ENCODE data around the gene SGSH.
A peak's percentile ranks its signal among the peaks of the same experiment; 100 is the strongest.
"Not testable (repeated sequence)": the region's sequence is repeated elsewhere in the genome, so short reads cannot be mapped to it uniquely, and the experiment has no call there.

SGSH gene

DNA sequence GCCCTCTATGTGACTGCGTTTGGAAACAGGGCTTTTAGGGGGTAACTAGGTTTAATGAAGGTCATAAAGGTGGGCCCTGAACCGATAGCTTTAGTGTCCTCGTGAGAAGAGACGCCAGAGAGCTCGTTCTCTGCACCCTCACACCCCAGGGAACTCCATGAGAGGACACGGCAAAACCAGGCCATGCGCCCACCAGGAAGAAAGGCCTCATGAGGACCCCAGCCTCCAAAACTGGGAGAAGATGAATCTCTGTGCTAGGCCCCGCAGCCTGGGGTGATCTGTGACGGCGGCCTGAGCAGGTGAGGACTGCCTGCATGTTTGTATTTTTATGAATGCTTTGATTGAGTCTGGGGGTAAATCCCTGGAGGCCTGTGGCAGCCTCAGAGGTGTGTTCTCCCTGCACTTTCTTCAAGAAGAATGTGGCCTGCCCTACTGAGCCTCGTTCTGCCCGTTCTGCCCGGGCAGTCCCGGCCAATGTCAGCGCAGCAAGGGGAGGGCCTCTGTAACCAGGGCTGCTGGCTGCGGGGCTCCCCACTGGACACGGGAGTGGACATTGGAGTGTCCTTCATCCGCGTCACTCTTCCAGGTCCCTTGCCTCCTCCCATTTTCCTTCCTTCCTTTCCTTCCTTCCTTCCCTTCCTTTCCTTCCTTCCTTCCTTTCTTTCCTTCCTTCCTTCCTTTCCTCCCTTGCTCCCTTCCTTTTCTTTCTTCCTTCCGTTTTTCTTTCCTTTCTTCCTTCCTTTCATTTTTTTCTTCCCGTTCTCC lies 33.7 kb upstream of the SGSH start:
- no peak for DNase-seq (ENCODE audit: low read depth in 3 of 3, low spot score in 1 of 3)

DNA sequence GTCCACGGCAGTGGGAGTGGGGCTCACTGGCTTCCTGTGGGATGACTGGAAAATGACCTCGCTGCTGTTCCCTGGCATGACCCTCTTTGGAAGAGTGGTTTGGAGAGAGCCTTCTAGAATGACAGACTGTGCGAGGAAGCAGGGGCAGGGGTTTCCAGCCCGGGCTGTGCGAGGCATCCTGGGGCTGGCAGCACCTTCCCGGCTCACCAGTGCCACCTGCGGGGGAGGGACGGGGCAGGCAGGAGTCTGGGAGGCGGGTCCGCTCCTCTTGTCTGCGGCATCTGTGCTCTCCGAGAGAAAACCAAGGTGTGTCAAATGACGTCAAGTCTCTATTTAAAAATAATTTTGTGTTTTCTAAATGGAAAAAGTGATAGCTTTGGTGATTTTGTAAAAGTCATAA lies 32.7 kb upstream of the SGSH start:
- peak; percentile 73 to 83 (median 74) for DNase-seq (ENCODE audit: low read depth in 3 of 3, low spot score in 1 of 3)

GRCh38 chr17:80251966-80252365 lies 31.8 kb upstream of the SGSH start:
- no peak for DNase-seq (ENCODE audit: low read depth in 3 of 3, low spot score in 1 of 3)

GRCh38 chr17:80248894-80249710 lies 29.0 kb upstream of the SGSH start:
- DNase-seq (ENCODE audit: low read depth in 3 of 3, low spot score in 1 of 3), result no peak

GRCh38 chr17:80248001-80248893 lies 28.1 kb upstream of the SGSH start:
- DNase-seq (ENCODE audit: low read depth in 3 of 3, low spot score in 1 of 3), result no peak

DNA sequence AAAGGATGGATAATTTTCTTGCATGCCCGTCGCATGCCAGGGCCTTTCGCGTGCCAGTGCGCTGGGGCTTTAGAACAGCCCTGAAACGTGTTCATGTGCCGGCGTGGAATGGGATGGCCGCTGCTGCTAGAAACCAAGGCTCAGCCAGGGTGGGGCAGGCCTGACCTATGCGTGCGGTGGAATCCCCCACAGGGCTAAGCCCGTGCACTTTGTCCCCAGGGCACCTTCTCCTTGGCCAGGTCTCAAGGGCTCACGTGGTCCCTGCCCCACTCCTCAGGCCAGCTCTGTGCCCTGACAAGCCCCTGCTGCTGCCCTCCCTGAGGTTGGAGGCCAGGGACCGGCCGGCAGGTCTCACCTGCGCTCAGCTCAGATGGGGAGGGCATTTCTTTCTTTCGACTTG lies 27.4 kb upstream of the SGSH start:
- no peak for DNase-seq (ENCODE audit: low read depth in 3 of 3, low spot score in 1 of 3)

- no peak for DNase-seq (ENCODE audit: low read depth in 3 of 3, low spot score in 1 of 3)
Measured at GRCh38 chr17:80246726-80247125, 26.6 kb upstream of the SGSH start.

DNA sequence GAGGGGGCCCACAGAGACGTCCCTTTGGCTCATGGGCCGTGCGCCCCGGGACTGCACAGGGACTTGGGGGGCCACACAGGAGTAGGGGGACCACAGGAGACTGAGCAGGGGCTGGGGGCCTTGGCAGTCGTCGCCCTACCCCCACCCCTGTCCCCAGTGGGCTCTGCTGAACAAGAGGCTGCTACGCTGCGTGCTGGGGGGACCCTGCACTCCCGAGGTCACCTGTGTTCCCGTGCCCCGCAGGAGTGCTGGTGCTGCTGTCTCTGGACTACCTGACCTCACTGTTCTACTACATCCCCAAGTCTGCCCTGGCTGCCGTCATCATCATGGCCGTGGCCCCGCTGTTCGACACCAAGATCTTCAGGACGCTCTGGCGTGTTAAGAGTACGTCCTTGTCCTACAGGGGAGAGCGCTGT lies 26.1 kb upstream of the SGSH start:
- DNase-seq (ENCODE audit: low read depth in 3 of 3, low spot score in 1 of 3), result no peak

DNA sequence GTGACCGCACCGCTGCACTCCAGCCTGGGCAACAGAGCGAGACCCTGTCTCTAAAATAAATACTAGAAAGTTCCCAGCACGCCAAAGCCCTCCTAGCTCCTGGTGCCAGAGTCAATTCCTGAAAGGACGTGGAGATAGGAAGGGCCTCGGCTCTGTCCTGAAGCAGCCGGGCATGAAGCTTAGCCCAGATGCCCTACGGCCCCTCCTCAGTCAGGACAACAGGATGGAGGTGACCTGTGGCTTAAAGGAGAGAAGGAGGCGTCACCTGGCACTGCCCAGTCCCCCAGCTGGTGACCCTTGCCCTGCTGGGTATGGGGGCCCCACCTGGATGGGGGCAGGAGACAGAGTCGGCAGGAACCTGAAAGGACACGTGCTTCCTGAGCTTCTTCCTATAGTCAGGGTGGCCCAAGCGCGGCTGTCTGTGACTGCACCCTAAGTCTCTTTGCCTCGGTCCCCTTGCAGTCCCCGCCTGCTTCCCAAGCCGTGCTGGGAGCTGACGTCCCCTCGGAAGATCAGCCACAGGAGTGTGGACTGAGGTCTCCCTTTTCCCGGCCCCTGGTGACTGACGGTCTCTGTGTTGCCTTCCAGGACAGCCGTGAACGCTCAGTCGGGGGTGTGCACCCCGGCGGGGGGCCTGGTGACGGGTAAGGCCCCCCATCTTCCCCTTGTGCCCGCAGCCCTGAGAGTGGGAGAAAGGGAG lies 25.6 kb upstream of the SGSH start:
- DNase-seq (ENCODE audit: low read depth in 3 of 3, low spot score in 1 of 3), result no peak

GRCh38 chr17:80244871-80245509 lies 24.9 kb upstream of the SGSH start:
- DNase-seq (ENCODE audit: low read depth in 3 of 3, low spot score in 1 of 3), result no peak

DNA sequence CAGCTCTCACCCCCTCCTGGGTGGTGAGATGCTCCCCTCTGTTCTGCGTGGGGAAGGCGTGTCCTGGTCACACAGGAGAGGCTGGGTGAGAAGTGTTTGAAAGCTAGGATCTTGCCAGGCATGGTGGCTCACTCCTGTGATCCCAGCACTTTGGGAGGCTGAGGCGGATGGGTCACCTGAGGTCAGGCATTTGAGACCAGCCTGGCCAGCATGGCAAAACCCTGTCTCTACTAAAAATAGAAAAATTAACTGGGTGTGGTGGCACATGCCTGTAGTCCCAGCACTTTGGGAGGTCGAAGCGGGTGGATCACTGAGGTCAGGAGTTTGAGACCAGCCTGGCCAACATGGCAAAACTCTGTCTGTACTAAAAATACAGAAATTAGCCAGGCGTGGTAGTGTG lies 24.3 kb upstream of the SGSH start:
- not testable (repeated sequence) for DNase-seq (ENCODE audit: low read depth in 3 of 3, low spot score in 1 of 3)

DNA sequence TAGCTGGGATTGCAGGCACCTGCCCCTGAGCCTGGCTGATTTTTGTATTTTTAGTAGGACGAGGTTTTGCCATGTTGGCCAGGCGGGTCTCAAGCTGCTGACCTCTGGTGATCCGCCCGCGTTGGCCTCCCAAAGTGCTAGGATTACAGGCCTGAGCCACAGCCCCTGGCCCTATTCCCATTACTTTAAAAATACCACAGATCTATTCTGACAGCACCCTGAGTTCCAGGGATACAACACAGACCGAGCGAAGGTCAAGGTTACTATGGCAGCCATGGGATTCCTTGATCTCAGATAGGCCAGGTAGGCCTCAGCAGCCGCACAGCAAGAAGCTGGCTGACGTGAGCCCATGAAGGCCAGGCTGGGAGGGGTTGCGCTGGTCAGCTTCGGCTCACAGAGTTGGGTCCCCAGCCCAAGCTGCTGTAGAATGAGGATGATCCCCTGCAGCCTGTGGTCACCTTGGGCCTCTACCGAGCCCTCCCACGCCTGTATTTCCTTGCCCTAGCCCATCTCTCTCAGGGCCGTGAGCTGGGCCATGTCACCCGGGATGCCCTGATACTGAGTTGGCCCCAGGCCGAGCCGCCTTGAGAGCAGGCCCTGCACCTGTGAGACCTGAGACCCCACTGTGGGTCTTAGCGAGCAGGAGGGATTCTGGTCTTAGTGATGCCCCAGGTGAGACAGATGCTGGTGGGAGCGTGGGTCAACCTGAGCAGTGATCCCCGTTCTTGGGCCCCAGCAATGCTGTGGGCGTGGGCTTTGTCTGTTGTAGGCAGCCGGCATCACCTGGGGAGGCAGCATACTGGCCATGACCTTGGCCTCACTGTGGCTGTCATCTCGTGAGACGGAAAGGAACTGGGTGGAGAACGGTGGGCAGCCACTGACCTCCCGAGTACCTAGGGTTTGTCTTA lies 23.6 kb upstream of the SGSH start:
- no peak for DNase-seq (ENCODE audit: low read depth in 3 of 3, low spot score in 1 of 3)

DNA sequence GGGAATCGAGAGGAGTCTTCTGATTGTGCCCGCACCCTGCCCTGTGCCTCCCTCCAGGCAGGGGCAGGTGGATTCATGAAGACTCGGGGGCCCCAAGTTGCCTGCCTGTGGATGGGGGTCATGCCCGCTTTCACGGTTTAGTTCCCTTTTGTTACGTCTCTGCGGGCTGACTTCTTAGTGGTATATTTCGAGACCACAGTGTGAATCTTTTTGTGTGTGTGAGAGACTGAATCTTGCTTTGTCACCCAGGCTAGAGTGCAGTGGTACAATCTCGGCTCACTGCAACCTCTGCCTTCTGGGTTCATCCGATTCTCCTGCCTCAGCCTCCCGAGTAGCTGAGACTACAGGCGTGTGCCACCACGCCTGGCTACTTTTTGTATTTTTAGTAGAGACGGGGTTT lies 22.4 kb upstream of the SGSH start:
- DNase-seq (ENCODE audit: low read depth in 3 of 3, low spot score in 1 of 3), result no peak

DNA sequence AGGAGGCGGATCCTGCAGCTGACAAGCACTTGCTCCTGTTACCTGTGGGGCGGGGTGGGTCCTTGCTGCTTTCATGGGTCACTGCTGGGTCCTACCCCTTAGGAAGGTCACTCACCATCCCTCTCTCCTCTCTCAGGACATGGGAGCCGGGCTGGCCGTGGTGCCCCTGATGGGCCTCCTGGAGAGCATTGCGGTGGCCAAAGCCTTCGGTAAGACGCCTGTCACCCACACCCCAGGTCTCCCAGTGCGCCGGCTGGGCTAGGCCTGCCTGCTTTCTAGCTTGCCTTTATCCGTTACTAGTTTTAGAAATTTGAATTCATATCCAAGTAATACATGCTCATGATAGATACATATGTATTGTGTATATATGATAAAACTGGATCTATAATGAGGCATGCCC lies 17.3 kb upstream of the SGSH start:
- DNase-seq (ENCODE audit: low read depth in 3 of 3, low spot score in 1 of 3), result no peak

DNA sequence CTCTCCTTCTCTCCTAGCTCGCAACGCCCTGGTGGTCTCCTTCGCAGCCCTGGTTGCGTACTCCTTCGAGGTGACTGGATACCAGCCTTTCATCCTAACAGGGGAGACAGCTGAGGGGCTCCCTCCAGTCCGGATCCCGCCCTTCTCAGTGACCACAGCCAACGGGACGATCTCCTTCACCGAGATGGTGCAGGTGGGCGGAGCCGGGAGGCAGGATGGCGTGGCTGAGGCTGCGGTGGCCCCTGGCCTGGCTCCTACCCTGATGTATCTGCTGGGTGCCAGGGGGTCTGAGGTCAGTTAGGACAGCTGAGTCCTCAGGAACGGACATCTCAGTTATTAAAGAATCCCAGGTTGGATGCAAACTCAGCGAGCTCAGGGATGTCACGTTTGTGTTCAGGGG lies 16.8 kb upstream of the SGSH start:
- DNase-seq (ENCODE audit: low read depth in 3 of 3, low spot score in 1 of 3), result no peak

- DNase-seq (ENCODE audit: low read depth in 3 of 3, low spot score in 1 of 3), result no peak
Measured at GRCh38 chr17:80233202-80233601, 13.1 kb upstream of the SGSH start.

DNA sequence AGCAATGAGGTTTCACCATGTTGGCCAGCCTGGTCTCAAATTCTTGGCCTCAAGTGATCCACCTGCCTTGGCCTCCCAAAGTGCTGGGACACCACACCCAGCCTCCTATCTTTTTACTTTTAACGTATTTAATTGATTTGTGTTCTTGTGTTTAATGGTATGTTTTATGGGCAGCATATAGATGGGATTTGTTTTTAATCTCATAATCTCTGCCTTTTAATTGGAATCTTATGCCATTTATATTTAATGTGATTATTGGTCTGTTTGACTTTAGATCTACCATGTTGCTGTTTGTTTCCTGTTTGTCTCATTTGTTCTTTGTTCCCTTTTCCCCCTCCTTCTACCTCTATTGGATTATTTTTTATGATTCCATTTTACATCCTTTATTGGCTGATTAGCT lies 12.3 kb upstream of the SGSH start:
- no peak for DNase-seq (ENCODE audit: low read depth in 3 of 3, low spot score in 1 of 3)

DNA sequence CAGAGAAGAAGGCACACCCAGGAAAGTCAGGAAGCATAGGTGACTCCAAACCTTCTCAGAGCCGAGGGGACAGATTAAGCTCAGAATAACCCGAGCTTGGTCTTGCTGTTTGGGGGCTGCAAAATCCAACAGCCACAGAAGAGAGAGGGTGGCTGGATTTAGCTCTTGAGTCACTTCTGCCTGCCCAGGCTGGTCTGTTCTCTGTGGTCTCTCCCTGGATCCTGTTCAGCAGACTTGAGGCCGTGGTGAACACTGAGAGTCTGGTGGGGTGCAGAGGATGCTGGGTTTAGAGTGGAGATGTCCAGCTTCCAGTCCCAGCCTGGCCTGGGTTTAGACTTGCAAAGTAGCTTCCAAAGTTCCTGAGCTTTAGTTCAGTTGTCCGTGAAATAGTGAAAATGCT lies 8.9 kb upstream of the SGSH start:
- DNase-seq (ENCODE audit: low read depth in 3 of 3, low spot score in 1 of 3), result no peak

DNA sequence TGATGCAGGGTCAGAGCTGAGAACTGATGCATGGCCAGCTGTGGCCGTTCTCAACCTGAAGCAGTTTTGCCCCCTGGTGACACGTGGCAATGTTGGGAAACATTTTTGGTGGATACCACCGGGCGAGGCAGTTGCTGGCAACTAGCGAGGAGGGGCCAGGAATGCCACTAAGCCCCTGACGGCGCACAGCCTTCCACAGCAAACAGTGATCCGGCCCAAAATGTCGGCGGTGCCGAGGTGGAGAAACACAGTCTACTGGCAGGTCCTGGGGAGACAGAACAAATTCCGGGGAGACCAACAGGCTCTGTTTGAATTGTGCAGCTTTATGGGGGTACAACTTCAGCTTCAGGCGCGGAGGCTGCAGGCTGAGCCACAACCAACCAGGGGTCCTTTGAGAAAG lies 8.3 kb upstream of the SGSH start:
- no peak for DNase-seq (ENCODE audit: low read depth in 3 of 3, low spot score in 1 of 3)

DNA sequence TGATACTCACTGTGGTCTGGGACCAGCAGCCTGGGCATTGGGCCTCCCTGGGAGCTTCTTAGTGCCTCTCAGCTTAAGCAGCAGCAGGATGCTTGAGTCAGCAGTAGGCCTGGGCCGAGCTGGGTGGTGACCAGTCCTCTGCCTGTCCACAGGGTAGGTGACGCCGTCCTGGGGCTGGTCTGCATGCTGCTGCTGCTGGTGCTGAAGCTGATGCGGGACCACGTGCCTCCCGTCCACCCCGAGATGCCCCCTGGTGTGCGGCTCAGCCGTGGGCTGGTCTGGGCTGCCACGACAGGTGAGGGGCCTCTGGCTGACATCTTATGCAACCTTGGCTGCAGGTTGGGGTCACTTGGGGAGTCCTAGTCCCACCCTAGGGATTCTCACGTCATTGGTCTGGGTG lies 7.5 kb upstream of the SGSH start:
- no peak for DNase-seq (ENCODE audit: low read depth in 3 of 3, low spot score in 1 of 3)
